ENCODE results near the gene LRRC39.

DNA sequence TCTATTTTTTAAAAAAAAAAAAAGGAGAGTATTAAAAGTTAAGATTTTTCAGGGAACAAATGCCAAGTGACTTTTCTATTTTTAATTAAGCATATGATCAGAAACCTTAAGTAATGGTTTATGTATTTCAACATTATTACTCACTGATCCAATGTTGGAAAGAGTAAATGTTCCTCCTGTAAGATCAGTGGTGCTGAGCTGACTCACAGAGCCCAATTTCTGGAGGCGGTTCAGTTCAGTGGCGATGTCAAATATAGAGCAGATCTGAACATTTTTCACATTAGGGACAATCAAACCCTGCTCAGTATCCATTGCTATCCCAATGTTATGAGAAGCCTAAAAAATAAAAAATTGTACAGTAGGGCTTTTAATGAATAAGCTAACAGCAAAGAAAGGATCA, 28.2 kb upstream of the LRRC39 start:
- TF ChIP-seq, protein P1, sequence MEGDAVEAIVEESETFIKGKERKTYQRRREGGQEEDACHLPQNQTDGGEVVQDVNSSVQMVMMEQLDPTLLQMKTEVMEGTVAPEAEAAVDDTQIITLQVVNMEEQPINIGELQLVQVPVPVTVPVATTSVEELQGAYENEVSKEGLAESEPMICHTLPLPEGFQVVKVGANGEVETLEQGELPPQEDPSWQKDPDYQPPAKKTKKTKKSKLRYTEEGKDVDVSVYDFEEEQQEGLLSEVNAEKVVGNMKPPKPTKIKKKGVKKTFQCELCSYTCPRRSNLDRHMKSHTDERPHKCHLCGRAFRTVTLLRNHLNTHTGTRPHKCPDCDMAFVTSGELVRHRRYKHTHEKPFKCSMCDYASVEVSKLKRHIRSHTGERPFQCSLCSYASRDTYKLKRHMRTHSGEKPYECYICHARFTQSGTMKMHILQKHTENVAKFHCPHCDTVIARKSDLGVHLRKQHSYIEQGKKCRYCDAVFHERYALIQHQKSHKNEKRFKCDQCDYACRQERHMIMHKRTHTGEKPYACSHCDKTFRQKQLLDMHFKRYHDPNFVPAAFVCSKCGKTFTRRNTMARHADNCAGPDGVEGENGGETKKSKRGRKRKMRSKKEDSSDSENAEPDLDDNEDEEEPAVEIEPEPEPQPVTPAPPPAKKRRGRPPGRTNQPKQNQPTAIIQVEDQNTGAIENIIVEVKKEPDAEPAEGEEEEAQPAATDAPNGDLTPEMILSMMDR (conservative IDR thresholded peaks at IDR 0.05; ENCODE audit: low read depth, low read length): no peak
- no peak for TF ChIP-seq EZH2 (IDR thresholded peaks at IDR 0.05; ENCODE audit: borderline replicate concordance, low read depth, low read length, poor library complexity, severe bottlenecking)
